Measurements from ENCODE around the gene BCL7C.

The BCL7C gene

DNA sequence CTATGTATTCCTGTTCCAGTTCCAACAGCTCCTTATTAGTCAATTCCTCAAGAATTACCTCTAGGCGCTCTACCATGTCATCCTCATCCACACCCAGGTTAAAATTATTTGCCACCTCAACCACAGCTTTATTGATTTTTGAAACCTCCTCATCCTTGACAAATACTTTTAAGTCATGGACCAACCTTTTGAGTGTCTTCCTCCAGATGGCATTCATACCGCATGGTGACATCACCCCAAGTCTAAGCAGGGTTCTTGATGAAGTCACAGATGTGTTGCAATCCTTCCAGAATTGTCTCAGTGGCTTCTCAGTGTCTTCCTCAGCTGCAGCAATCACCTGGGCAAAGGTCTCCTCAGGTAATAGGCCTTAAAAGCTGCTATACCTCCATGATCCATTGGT is 40.1 kb downstream of the BCL7C start:
- peak in 3 of 11 experiments; percentile 27 to 60 (median 57); a peak in 3 of 22 replicates for TF ChIP-seq Cebpa-rat (IDR thresholded peaks at IDR 0.05)
- no peak overlapping the region for H3K4me2 ChIP-seq
- no peak overlapping the region for H3K9ac ChIP-seq
- no peaks in the 10 kb centered on the region for H3K27me3 ChIP-seq
- peaks cover 0 to 7% (median 0%) of the 10 kb centered on the region in 10 experiments; a peak in 6 of 20 replicates for H3K4me1 ChIP-seq
- no peaks in the 10 kb centered on the region for H4K20me1 ChIP-seq
- H3K9me3 ChIP-seq (replicated peaks in 1 of 11) = no peaks in the 10 kb centered on the region
- H3K4me3 ChIP-seq = no peak overlapping the region
- H3K27ac ChIP-seq = no peak overlapping the region
- peaks cover 0 to 34% (median 10%) of the 10 kb centered on the region in 11 experiments; a peak in 13 of 22 replicates for H3K36me3 ChIP-seq

DNA sequence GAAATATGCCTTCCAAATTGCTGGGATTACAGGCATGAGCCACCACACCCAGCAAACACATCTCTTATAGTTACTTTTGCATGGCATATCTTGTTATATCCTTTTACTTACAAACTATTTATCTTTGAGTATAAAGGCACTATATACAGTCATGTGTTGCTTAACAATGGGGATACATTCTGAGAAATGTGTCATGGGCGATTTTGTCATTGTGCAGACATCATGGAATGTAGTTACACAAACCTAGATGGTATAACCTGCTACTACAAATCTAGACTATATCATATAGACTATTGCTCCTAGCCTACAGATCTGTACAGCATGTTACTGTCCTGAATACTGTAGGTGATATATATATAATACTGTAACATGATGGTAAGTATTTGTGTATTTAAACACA is 43.6 kb downstream of the BCL7C start:
- Histone ChIP-seq H3K27ac (no peak overlapping the region), H3K27me3 (no peaks in the 10 kb centered on the region), H3K4me2 (no peak overlapping the region), H3K36me3 (peaks cover 0 to 29% (median 10%) of the 10 kb centered on the region in 11 experiments; a peak in 13 of 22 replicates), H4K20me1 (no peaks in the 10 kb centered on the region), H3K4me1 (peaks cover 1 to 4% (median 2%) of the 10 kb centered on the region in 10 experiments; a peak in 18 of 20 replicates), H3K9me3 (replicated peaks in 1 of 11) (no peaks in the 10 kb centered on the region), H3K4me3 (no peak overlapping the region), H3K9ac (no peak overlapping the region)
- no peak for TF ChIP-seq Cebpa-rat (IDR thresholded peaks at IDR 0.05)

DNA sequence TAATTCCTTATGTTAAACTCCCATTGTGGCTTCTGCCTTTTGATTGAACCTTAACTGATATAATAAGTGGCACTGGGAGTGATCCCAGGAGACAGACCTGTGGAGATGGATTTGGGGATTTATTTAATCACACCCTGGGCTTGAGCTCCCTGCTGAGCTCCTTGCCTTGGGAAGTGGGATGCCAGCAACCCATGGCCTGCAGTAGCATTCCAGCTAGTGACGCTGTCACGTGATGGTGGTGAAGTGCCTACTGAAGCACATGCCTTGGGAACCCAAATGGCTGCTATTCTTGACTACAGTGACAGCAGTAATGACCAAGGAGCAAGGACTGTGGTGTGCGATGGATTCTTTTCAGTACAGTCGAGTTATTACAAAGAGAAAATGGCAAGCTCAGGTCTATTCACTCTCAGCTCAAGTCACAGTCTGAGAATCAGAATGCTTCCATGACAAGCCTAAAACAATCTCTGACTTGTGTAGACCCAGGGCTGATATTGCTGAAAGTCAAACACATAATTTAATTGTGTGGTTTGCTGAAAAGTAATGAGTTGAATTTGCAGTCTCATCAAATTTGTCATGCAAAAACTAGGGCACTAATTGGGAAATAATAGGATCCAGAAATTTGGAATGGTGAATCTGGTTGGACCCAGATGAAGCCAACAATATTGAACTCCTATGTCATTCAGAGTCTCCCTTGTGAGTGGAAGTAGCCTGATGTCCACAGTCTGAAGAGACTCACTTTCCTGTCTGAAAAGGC is 47.1 kb downstream of the BCL7C start:
- no peak overlapping the region for H3K4me2 ChIP-seq
- H3K9ac ChIP-seq = no peak overlapping the region
- H3K9me3 ChIP-seq (replicated peaks in 1 of 11) = no peaks in the 10 kb centered on the region
- H3K4me1 ChIP-seq = peaks cover 6 to 14% (median 9%) of the 10 kb centered on the region in 10 experiments; a peak in 18 of 20 replicates
- H3K27me3 ChIP-seq = no peaks in the 10 kb centered on the region
- no peaks in the 10 kb centered on the region for H4K20me1 ChIP-seq
- no peak overlapping the region for H3K27ac ChIP-seq
- TF ChIP-seq Cebpa-rat (IDR thresholded peaks at IDR 0.05) = no peak
- H3K36me3 ChIP-seq = peaks cover 0 to 5% (median 0%) of the 10 kb centered on the region in 11 experiments; a peak in 2 of 22 replicates
- no peak overlapping the region for H3K4me3 ChIP-seq

DNA sequence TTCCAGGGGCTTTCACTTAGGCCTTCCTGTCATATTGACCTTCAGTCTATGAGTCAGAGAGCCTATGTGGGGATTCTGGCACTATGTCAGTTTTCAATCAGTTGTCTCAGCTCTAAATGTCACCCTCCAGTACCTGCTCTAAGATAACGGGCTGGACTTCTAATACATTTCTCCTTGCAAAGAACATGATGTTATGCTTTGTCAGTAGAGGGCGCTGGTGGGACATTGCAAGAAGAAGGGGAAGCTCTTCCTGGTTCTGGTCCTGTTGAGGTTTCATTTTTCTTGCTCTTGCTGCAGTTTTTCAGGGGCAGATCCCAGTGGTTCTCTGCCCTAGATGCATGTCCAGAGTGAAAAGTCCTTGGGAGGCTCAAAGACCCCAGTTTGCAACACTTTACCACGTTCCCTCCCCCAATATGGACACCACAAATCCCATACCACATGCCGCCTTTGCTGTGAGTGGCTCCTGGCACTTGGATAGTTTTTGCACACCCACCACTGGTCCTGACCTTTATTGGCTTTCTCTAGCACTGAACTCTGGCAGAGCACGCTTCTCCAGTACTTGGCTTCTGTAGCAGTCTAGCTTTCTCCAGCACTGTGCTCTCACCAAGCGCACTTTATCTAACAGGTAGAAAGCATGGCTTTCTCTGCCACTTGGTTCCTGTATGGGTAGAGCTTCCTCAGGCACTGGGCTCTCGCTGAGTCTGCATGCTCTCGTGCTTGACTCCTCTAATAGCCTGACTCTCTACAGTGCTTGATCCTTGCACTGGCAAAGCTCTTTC is 49.0 kb downstream of the BCL7C start:
- no peaks in the 10 kb centered on the region for H3K36me3 ChIP-seq
- H3K9me3 ChIP-seq (replicated peaks in 1 of 11) = no peaks in the 10 kb centered on the region
- no peak overlapping the region; a peak in 1 of 20 replicates for H3K4me3 ChIP-seq
- H3K27ac ChIP-seq = peak overlapping the region in 8 of 11 experiments; percentile 2 to 66 (median 40); a peak in 12 of 22 replicates
- peak overlapping the region; percentile 40 to 70 (median 65) for H3K4me2 ChIP-seq
- H3K4me1 ChIP-seq = peaks cover 6 to 19% (median 10%) of the 10 kb centered on the region in 10 experiments; a peak in 18 of 20 replicates
- no peaks in the 10 kb centered on the region for H4K20me1 ChIP-seq
- TF ChIP-seq Cebpa-rat (IDR thresholded peaks at IDR 0.05) = no peak
- H3K9ac ChIP-seq = peak overlapping the region in 8 of 11 experiments; percentile 13 to 51 (median 34); a peak in 10 of 22 replicates
- H3K27me3 ChIP-seq = no peaks in the 10 kb centered on the region

DNA sequence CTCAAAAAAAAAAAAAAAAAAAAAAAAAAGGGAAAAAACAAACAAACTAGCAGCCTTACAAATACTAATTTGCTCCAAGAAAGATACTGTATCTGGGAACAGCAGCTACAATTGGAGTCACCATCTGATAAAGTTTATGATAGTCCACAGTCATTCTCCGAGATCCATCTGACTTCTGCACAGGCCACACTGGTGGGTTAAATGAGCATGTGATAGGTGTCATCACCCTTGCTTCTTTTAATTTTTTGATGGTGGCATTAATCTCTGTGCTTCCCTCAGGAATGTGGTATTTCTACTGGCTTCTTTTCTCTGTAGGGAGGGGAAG is 49.6 kb downstream of the BCL7C start:
- Histone ChIP-seq H3K27me3 (no peaks in the 10 kb centered on the region), H3K27ac (no peak overlapping the region), H3K9me3 (replicated peaks in 1 of 11) (no peaks in the 10 kb centered on the region), H3K9ac (no peak overlapping the region), H3K36me3 (no peaks in the 10 kb centered on the region), H4K20me1 (no peaks in the 10 kb centered on the region), H3K4me3 (no peak overlapping the region), H3K4me1 (peaks cover 6 to 19% (median 10%) of the 10 kb centered on the region in 10 experiments; a peak in 18 of 20 replicates), H3K4me2 (peak overlapping the region in 6 of 11 experiments; percentile 56 to 70 (median 66); a peak in 4 of 22 replicates)
- no peak for TF ChIP-seq Cebpa-rat (IDR thresholded peaks at IDR 0.05)

DNA sequence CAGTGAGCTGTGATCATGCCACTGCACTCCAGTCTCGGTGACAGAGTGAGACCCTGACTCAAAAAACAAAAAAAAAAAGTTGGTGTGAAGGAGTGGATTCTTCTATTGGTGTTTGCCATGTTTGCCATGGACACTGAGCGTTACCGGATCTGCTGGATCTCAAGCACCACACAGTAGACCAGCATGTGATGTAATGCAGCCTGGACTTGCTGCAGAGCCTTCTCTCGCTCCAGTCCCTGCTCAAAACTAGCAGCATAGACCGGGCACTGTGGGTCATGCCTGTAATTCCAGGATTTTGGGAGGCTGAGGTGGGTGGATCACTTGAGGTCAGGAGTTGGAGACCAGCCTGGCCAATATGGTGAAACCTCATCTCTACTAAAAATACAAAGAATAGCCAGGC is 50.4 kb downstream of the BCL7C start:
- H3K4me1 ChIP-seq = peaks cover 6 to 19% (median 10%) of the 10 kb centered on the region in 10 experiments; a peak in 18 of 20 replicates
- H3K4me2 ChIP-seq = no peak overlapping the region
- no peak overlapping the region for H3K27ac ChIP-seq
- no peak for TF ChIP-seq Cebpa-rat (IDR thresholded peaks at IDR 0.05)
- H3K9me3 ChIP-seq (replicated peaks in 1 of 11) = no peaks in the 10 kb centered on the region
- no peak overlapping the region for H3K4me3 ChIP-seq
- H3K27me3 ChIP-seq = no peaks in the 10 kb centered on the region
- H3K36me3 ChIP-seq = no peaks in the 10 kb centered on the region
- H3K9ac ChIP-seq = no peak overlapping the region
- no peaks in the 10 kb centered on the region for H4K20me1 ChIP-seq

DNA sequence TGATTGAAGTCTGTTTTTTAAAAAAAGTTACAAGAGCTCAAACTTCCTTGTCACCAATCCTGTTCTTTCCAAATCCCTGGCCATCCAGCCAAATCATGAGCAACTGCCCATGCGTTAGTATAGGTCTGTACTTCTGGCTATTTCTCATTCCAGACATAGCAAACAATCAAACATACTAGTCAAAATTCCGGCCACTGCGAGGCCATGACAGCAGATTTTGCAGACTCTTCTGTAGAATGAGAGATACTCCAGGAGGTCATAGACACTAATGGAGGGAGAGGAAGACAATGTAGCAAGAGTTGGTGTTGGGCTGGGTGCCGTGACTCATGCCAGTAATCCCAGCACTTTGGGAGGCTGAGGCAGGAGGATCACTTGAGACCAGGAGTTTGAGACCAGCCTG is 50.9 kb downstream of the BCL7C start:
- H3K27me3 ChIP-seq = no peaks in the 10 kb centered on the region
- H3K4me3 ChIP-seq = no peak overlapping the region
- no peaks in the 10 kb centered on the region for H4K20me1 ChIP-seq
- no peak overlapping the region for H3K4me2 ChIP-seq
- no peak for TF ChIP-seq Cebpa-rat (IDR thresholded peaks at IDR 0.05)
- no peaks in the 10 kb centered on the region for H3K9me3 ChIP-seq (replicated peaks in 1 of 11)
- no peaks in the 10 kb centered on the region for H3K36me3 ChIP-seq
- H3K4me1 ChIP-seq = peaks cover 6 to 19% (median 10%) of the 10 kb centered on the region in 10 experiments; a peak in 18 of 20 replicates
- no peak overlapping the region for H3K9ac ChIP-seq
- no peak overlapping the region for H3K27ac ChIP-seq

DNA sequence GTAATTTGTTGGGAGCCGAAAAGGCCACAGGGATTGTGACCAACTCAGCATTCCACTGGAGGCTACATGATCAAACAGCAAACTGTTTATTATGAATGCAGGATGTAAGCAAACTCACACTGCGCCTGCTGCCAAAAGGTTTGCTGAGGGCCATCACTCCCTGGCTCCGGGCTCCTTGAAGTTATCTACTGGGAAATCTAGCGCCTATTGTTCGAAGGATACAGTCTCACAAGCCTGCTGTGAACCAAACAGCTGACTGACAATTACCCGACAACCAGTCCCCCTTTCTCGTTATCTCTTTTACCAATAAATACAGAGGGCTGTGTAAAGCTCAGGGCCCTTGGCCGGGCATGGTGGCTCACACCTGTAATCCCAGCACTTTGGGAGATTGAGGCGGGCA is 52.5 kb downstream of the BCL7C start:
- H3K27me3 ChIP-seq = no peaks in the 10 kb centered on the region
- peaks cover 6 to 19% (median 10%) of the 10 kb centered on the region in 10 experiments; a peak in 18 of 20 replicates for H3K4me1 ChIP-seq

DNA sequence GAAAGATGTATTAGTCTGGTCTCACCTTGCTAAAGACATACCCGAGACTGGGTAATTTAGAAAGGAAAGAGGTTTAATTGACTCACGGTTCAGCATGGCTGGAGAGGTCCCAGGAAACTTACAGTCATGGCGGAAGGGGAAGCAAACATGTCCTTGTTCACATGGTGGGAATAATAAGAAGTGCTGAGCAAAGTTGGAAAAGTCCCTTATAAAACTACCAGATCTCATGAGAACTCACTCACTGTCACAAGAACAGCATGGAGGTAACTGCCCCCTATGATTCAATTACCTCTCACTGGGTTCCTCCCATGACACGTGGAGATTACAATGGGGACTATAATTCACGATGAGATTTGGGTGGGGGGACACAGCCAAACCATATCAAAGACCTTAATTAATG is 53.3 kb downstream of the BCL7C start:
- Histone ChIP-seq H3K4me1 (peaks cover 6 to 18% (median 10%) of the 10 kb centered on the region in 10 experiments; a peak in 18 of 20 replicates), H3K27me3 (no peaks in the 10 kb centered on the region), H3K9ac (no peak overlapping the region), H3K4me2 (peak overlapping the region in 1 of 11 experiments; percentile 44; a peak in 2 of 22 replicates), H3K4me3 (no peak overlapping the region), H4K20me1 (no peaks in the 10 kb centered on the region), H3K36me3 (no peaks in the 10 kb centered on the region), H3K27ac (no peak overlapping the region), H3K9me3 (replicated peaks in 1 of 11) (no peaks in the 10 kb centered on the region)
- TF ChIP-seq Cebpa-rat (IDR thresholded peaks at IDR 0.05) = no peak

More for the DNA sequence above, 52.5 kb downstream of the BCL7C start:
- no peak overlapping the region for H3K4me3 ChIP-seq
- no peaks in the 10 kb centered on the region for H4K20me1 ChIP-seq
- no peak overlapping the region for H3K27ac ChIP-seq
- H3K9me3 ChIP-seq (replicated peaks in 1 of 11) = no peaks in the 10 kb centered on the region
- no peaks in the 10 kb centered on the region for H3K36me3 ChIP-seq
- TF ChIP-seq Cebpa-rat (IDR thresholded peaks at IDR 0.05) = no peak
- H3K4me2 ChIP-seq = no peak overlapping the region
- no peak overlapping the region for H3K9ac ChIP-seq
